Hippocampal formation (tissue), 2 donors: ENCODE data around the gene CDC20B.
"Not testable (repeated sequence)": the region's sequence is repeated elsewhere in the genome, so short reads cannot be mapped to it uniquely, and the experiment has no call there.

Source experiments
- DNase-seq, 2 donors: peaks; one replicate each; lab custom pipeline; 2025; lab: John Stamatoyannopoulos, UW

CDC20B gene

DNA sequence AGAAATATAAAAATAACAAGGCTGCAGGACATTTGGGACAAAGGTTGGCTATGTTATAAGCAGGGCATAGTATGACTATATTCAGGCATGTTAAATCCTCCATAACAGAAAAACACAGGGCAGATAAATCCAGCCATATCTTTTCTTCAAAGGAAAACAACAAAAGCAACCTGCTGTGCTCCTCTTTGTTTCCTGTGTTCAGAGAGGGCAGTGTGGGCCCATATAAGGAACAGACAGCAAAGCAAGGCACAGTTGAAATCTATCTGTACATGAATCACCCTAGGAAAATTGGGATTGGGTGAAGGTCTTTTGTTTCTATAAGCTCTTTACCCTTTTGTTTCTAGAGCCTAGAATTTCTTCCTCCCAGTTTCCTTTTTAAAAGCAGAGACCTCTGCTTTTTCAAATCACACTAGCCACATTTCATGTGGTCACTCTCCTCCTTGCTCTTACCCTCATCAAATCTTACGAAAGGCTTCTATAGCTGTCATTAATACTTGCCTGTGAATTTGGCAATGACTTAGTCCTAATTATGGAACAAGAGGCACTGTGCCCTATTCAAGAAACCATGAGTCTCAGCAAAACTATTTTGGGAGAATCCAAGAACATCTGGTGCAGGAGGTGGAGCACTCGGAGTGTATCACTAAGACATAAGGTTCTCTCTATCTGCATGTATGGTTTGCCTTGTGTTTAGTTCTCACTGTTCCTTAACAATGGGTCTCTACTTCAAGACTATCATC lies 68.8 kb downstream of the CDC20B start:
- no peak for DNase-seq

GRCh38 chr5:55102348-55102747 lies 70.6 kb downstream of the CDC20B start, which contains the start of gene GZMA:
TSS of gene GZMA (plus strand) at chr5:55102646. CDS start at chr5:55102683, 37 bp downstream.
- no peak for DNase-seq

- no peak for DNase-seq
Measured at GRCh38 chr5:55101556-55102276, 71.3 kb downstream of the CDC20B start.

- not testable (repeated sequence) for DNase-seq
Measured at GRCh38 chr5:55101148-55101547, 71.8 kb downstream of the CDC20B start.

DNA sequence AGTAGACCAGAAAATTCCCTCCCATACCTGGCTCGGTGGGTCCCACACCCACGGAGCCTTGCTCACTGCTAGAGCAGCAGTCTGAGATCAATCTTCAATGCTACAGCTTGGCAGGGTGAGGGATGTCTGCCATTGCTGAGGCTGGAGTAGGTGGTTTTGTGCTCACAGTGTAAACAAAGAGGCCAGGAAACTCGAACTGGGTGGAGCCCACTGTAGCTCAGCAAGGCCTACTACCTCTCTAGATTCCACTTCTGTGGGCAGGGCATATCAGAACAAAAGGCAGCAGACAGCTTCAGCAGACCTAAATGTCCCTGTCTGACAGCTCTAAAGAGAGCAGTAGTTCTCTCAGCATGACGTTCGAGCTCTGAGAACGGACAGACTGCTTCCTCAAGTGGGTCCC lies 76.1 kb downstream of the CDC20B start:
- DNase-seq = no peak

DNA sequence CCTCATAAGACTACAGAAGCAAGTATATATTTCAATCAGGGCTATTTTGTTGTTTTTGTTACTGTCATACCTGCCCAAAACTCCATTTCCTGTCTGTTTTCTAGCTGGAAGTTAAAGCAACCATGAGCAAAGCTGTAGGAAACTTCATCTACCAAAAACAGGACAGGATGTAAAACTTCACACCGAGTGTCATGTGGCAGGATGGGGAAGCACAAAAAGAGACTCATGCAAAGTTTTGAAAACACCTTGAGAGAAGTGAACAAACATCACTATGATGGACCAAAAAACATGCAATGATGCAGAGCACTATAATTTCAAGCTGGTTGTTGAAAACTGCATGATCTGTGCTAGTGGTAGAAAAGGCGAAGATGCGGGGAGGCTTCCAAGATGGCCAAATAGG lies 76.8 kb downstream of the CDC20B start:
- no peak for DNase-seq

GRCh38 chr5:55091011-55091410 lies 82.0 kb downstream of the CDC20B start:
- DNase-seq = not testable (repeated sequence)

DNA sequence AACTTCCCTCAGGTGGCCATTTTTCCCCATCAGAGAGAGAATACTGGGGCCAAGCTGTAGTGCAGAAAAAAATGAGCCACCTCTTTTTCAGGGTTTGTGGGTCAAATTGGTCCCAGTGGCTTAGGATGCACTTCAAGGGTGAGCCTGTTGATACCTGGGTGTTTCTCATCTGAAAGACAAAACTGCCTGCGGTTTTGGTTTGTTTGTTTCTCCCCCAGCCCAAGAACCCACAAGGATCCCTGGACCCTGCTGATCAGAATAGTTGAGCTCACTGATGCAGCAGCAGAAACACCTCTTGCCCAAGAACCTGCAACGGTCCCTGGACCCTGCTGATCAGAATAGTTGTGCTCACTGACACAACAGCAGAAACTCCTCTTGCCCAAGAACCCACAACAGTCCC lies 83.7 kb downstream of the CDC20B start:
- DNase-seq = not testable (repeated sequence)

DNA sequence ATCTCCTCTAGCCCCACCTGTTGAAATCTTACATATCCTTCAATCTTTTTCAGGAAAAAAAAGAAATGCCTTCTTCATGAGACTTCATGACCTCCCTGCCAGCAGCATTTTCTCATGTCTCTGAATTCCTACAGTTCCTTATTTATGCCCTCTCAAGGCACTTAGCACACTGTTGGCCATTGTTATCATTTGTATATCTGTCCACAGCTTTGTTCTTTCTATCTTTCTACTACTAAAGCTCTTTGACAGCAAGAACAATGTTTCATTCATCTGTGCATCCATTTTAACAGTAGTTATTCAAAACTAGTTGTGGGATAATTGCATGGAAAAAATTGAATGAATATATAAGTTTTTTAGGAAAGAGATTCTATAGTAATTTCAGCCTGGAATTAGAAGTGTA lies 91.4 kb downstream of the CDC20B start:
- peak in 1 of 2 donors; percentile 11 for DNase-seq

DNA sequence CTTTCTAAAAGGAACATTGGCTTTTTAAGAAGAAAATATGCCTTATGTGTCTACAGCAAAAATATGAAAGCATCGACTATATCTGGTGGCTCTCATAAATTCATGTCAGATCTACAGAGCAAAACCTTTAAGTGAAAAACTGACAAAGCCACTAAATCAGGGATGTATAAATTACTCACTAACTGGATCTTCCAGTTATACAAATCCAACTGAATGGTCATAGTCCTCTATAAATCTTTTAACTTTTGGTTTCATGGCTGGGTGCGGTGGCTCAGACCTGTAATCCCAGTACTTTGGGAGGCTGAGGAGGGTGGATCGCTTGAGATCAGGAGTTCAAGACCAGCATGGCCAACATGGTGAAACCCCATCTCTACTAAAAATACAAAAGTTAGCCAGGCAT lies 99.8 kb downstream of the CDC20B start:
- no peak for DNase-seq

- DNase-seq = no peak
Measured at GRCh38 chr5:55072666-55073065, 100.3 kb downstream of the CDC20B start.

DNA sequence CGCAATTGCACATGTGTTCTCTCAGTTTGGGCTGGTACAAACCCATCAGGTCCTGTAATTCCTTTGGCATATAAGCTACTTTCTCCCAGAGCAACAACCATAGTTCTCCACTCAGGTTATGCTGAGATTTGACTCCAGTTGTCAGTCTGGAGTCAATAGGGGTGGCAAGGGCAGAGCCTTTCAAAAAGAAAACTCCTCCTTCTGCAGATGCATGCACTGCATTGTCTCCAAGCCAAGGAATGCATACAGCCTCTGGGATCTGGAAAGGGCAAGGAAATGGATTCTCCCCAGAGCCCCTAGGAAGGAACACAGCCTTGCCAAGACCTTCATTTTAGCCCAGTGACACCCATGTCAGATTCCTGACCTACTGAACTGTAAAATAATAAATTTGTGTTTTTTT lies 101.6 kb downstream of the CDC20B start:
- DNase-seq = no peak

- no peak for DNase-seq
Measured at GRCh38 chr5:55070968-55071367, 102.0 kb downstream of the CDC20B start.

- DNase-seq = no peak
Measured at GRCh38 chr5:55066277-55066676, 106.7 kb downstream of the CDC20B start.

- no peak for DNase-seq
Measured at GRCh38 chr5:55064523-55064922, 108.5 kb downstream of the CDC20B start.

DNA sequence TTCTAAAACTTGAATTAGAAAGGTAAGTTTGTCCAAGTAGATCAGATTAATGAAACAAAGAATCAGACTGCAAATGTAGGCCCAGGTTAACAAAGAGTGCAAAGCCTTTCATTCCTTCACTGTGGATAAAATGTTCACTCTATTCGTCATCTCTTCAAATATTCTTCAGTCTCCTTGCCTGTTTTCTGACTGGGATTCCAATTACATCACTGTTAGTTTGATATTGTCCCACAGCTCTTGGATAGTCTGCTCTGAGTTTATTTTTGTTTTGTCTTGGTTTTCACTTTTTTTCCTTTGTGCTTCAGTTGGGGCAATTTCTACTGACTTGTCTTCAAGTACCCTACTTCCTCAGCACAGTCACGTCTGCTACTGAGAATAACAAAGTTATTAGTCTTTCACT lies 109.1 kb downstream of the CDC20B start:
- DNase-seq = no peak

GRCh38 chr5:55063220-55063863 lies 109.6 kb downstream of the CDC20B start:
- no peak for DNase-seq
